ENCODE measurements around the gene SPACA7.

SPACA7 gene, protein sequence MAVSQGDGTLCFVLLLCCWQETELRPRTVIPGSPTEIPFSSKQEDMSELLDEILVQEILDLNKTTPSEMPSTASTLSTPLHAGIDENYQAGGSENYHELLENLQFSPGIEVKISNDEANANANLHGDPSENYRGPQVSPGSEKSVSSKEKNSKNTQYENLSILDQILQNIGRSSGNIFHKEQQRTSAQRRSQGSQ

GRCh38 chr13:112376050-112376681 is at the start of gene SPACA7:
Gene SPACA7, plus strand, starts transcription at chr13:112376355. Its CDS starts 31 bp downstream, at chr13:112376386.
- no peak for DNase-seq

DNA sequence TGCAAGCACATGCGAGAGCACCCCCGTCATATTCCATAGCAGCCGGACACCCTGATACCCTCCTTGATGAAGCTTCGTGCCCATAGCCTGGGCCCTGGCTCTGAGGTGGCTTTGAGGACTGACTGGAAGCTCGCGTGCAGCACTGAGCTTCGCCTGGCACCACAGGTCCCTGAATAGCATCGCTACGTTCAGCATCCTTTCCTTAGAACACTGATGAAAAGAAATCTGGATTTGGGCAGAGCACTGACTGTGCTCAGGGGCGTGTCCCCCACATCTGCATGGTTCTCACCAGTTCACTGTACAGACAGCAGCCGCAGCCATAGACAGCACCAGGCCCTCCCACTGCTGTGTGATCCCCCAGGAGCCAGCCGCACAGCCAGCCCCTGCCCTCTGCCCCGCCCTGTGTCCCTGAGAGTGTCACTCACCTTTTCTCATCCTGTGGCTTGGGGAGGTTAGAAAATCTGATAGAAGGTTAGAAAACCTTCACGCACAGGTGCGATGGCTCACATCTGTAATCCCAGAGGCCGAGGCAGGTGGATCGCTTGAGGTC is 49.3 kb upstream of the SPACA7 start:
- no peak for DNase-seq

GRCh38 chr13:112328936-112329335 is 47.2 kb upstream of the SPACA7 start:
- DNase-seq: no peak

DNA sequence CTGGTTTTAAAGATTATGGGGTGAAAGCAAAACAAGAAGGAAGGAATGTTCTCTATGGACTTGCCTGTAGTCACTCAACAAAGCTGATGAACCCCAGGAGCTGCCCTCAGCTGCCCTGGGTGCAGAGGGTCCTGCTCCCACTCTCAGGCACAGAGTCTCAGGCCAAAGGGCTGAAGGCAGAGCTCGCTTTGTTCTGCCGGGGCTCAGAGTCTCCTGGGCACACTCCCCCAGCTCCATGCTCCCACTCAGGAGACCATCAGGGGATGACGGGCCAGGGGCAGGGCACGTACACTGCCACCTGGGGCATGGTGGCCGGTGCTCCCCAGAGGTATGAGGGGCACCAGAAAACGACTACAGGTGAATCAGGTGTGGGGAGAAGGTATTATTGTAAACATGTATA is 46.8 kb upstream of the SPACA7 start:
- no peak for DNase-seq

DNA sequence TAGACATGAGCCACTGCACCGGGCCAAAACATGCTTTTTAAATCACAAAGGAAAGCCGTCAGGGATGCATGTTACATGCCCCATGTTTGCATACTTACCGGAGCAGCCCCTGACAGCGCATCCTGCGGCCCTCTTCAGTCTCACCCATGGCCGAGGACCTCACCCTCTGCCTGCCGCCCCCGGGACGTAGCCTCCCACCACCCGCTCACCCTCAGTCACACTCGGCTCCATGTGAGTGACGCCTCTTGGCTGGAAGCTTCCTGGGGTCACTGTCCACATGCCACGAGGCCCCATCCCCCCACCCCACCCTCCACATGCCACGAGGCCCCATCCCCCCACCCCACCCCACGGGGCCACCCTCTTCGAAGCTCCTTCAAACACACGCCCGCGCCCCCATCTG is 46.1 kb upstream of the SPACA7 start:
- DNase-seq: no peak

GRCh38 chr13:112330479-112331381 is 45.4 kb upstream of the SPACA7 start:
- no peak for DNase-seq

DNA sequence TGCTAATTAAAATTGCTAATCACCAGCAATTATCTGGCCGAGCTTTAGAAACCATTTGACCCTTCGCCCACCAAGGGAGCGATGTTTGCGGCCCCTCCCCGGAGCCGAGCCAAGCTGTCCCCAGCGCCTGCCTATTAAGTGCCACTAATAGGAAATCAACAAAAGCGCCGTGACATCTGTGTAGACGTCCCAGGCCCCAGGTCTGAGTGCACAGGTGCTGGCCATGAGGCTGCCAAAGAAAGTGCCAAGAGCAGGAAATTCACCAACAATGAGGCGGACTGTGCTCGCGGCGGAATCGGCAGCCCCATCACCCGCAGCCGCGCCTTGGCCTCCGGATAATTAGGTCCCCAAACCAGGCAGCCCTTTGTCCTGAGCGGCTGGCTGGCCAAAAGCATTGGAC is 44.5 kb upstream of the SPACA7 start:
- DNase-seq: peak; percentile 44

GRCh38 chr13:112332727-112333126 is 43.4 kb upstream of the SPACA7 start:
- no peak for DNase-seq

- DNase-seq: no peak
Observed at GRCh38 chr13:112333756-112334543, 42.2 kb upstream of the SPACA7 start.

DNA sequence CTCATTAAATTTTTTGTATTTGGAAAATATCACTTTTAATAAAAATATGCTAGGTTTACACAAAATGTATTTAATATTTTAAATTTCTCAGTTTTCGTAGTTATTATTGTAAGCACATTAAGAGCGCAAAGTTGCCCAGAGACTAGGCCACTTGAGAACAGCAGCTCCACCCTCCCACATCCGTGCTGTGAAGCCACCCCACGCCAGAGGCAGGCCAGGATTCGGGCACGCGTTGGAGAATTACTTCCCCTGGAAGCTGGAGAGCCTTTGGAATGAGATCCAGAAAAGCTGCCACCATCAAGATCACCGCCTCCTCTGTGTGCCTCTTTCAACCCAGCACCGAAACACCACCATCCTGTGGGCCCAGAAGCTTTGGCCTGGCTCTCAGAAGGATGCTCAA is 41.0 kb upstream of the SPACA7 start:
- DNase-seq: no peak

- DNase-seq: no peak
Observed at GRCh38 chr13:112341446-112341845, 34.7 kb upstream of the SPACA7 start.

DNA sequence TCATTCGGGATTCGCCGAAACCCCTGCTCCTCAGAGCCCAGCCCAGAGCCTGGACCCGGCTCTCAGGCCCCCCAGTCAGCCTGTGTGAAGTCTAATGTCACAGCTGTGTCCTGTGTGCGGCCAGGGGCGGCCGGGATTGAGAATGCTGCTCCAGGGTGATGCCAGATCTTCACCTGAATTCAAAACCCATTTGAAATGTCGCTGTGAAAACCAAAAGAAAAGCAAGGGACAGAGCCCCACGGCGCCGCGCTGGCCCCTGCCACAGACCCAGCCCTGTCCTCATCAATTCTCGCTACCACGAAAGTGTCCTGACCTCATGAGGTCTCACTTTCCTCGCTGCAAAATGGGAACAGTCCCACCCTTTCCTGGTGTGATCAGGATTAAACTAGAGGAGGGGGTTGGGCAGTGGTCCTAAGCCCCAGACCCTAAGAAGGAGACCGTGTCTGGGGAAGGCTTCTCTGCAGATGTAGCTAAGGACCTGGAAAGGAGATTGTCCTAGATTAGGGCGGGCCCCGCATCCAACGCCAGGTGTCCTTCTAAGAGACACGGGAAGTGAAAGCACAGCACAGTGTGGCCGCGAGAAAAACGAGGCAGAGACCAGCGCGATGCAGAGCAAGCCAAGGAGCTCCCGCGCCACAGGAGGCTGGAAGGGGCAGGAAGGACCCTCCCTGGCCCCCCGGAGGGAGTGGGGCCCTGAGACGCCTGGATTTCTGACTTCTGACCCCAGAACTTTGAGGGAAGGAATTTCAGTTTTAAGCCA is 34.0 kb upstream of the SPACA7 start:
- DNase-seq: peak; percentile 43

- no peak for DNase-seq
Observed at GRCh38 chr13:112342841-112343361, 33.3 kb upstream of the SPACA7 start.

DNA sequence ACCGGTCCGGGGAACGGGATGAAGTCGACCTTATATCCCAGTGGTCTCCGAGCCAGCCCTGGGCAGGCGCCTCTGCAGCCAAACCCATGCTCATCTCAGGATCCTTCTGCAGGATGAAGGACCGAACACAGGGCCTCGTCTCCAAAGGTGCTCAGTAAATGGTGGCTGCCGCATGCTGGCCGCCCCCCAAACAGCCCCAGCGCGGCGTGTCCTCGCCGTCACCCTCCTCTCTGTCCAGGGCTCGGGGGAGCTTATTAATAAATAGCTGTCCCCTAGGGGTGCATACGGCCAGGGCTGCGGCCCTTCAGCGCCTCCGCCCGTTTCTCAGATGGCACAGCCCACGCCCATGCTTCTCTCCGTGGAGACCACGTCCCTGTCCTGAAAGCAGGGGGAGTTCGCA is 32.6 kb upstream of the SPACA7 start:
- DNase-seq: no peak

- DNase-seq: no peak
Observed at GRCh38 chr13:112345826-112346172, 30.4 kb upstream of the SPACA7 start.

DNA sequence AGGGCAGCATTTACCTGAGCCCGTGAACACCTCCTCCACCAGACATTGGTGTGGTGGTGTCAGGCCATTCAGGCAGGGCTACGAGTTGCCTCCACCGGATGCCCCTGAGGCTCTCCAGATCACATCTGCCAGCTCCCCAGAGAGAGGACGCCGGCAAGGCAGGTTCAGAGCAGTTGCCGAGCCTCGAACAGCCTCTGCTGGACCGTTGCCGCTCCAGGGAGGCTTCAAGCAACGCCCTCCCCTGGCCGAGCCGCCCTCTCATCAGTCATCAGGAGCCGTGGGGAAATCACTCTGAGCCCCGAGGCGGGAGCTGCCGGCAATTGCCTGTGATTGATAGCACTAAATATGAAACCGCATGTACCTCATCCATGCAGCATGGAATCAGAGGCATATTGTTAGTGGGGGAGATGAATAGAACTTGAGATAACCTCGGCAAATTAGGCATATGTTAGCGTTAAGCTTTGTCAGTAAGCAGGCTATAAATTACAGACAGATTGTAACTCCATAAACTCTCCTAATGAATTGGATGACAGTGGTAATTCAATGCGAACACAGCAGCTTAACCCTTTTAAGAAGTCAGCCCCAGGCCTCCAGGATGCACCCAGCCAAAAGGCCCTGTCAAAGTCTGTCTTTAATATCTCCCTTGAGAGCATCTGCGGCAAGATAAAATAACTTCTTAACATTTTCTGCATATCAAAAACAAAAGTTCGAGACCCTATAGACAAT is 29.8 kb upstream of the SPACA7 start:
- peak; percentile 22 for DNase-seq

GRCh38 chr13:112346899-112347229 is 29.3 kb upstream of the SPACA7 start:
- no peak for DNase-seq

- DNase-seq: no peak
Observed at GRCh38 chr13:112347986-112348385, 28.2 kb upstream of the SPACA7 start.

DNA sequence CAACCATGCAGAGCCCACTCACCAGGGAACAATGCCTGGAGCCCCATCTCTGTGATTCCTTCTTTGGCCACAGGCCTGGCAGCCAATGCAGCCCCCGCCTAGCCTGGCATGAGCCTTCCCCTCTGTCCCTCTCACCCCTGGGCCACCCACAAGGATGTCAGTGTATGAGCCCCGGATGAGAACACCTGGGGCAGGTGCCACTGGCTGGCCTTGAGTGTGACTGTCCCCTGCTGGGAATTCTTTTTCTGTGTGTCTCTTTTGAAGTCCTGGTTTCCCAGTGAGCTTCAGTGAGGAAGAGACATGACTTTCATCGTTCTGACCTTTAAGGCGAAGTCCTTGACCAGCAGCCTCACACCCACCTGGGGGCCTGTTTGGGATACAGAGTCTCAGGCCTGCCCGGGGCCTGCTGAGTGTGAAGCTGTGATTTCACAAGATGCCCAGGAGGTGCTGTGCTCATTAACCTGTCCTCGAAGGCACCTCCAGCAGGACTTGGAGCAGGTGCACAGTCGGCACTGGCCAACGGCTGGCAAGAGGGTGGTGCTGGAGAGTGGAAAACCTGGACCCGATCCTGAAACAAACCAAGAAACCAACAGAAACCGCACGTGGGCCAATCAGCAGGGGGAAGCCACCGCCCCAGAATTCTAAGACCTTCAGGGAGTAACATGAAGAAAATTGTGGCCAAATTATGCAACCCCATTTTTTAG is 27.4 kb upstream of the SPACA7 start:
- no peak for DNase-seq

GRCh38 chr13:112349681-112350080 is 26.5 kb upstream of the SPACA7 start:
- no peak for DNase-seq

DNA sequence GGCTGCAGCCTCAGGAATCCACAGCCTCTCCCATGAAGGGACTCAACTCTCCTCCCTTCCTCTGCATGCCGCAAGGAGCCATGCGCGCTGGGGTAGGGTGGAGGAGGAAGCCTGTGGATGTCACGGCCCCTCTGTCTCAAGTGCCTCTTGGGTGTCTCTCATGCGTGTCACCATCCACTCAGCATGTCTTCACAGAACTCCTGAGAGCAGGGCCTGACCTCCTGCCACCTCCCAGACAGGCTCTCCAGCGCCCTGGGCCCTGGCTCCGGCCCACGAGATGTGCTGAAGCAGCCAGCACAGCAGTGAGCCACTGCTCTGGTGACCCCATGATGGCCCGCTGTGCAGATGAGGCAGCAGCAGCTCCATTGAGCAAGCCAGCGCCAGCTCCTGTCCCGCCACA is 25.9 kb upstream of the SPACA7 start:
- no peak for DNase-seq

All from RPMI8226 (cell line).